Choroid plexus epithelial cell (primary cell): ENCODE measurements around the gene ADCY3.

Experiments
- DNase-seq: peaks from one replicate; pipeline ENCODE4 v3.0.0-alpha.2; 2010; ENCODE audit warnings: low read depth
- H3K4me3 ChIP-seq: 2 replicates; pipeline ENCODE4 v1.5.1; 2011; ENCODE audit warnings: low read depth, mild to moderate bottlenecking, control low read depth, low read length, moderate library complexity
- TF ChIP-seq, protein P1 (sequence below): conservative IDR thresholded peaks from 2 replicates; pipeline ENCODE4 v1.5.1; 2011; ENCODE audit warnings: low read depth, mild to moderate bottlenecking, control low read depth, inconsistent platforms, low read length, moderate library complexity

ADCY3 gene

DNA sequence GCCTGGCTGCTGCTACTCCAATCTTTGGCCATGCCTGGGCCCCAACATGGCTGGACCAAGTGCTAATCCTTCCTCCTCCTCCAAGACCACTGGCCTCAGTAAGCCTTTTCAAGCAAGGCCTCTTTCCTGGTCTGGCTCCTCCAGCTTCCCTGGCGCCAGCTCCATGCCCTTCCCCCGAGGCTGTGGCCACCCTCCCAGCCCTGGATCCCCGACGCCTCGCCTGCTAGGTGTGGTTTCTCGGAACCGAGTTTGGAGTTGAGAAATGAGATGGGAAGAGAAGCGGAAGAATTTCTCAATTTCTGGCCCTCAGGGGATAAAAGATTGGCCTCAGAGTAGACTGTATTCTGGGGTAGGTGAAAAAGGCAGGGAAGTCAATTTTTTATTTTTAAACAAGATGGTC is 46.4 kb downstream of the ADCY3 start:
- TF ChIP-seq, protein P1, sequence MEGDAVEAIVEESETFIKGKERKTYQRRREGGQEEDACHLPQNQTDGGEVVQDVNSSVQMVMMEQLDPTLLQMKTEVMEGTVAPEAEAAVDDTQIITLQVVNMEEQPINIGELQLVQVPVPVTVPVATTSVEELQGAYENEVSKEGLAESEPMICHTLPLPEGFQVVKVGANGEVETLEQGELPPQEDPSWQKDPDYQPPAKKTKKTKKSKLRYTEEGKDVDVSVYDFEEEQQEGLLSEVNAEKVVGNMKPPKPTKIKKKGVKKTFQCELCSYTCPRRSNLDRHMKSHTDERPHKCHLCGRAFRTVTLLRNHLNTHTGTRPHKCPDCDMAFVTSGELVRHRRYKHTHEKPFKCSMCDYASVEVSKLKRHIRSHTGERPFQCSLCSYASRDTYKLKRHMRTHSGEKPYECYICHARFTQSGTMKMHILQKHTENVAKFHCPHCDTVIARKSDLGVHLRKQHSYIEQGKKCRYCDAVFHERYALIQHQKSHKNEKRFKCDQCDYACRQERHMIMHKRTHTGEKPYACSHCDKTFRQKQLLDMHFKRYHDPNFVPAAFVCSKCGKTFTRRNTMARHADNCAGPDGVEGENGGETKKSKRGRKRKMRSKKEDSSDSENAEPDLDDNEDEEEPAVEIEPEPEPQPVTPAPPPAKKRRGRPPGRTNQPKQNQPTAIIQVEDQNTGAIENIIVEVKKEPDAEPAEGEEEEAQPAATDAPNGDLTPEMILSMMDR, result no peak
- no peak for DNase-seq
- H3K4me3 ChIP-seq, result no peak overlapping the region

DNA sequence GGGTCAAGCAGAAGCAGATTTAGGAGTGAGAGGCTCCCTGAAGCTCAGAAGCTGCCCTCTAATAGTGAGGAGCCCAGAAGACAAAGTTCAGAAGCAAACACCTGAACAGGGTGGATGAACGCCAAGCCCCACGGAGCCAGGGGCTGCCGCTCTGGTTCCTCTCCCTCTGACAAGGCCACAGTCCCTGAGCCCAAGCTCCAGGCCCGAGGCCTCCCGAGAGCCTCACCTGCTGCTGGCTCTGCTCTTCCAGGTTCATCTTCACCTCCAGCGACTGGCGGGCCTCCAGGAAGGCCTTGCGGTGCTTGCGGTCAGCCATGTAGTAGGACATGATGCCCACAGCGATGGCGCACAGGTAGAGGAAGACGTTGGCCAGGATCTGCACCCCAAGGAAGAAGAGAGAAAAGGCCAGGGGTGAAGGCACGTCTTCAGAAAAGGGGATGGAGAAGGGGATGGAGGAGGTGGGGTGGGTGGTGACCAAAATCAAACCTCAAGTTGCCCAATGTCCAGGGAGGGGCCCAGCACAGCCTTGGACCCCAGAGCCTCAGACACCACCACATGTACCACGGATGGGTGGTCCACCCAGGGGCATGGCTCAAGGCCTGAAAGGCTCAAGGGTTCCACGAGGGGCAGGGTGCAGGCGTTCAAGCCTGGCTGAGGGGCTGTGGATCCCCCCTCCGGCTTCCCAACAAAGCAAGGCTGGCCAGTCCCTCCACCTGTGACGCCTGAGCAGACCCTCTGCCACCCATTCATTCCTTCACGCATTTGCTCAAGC is 47.5 kb downstream of the ADCY3 start:
- no peak for DNase-seq
- TF ChIP-seq, protein P1, result no peak
- H3K4me3 ChIP-seq, result no peak overlapping the region

DNA sequence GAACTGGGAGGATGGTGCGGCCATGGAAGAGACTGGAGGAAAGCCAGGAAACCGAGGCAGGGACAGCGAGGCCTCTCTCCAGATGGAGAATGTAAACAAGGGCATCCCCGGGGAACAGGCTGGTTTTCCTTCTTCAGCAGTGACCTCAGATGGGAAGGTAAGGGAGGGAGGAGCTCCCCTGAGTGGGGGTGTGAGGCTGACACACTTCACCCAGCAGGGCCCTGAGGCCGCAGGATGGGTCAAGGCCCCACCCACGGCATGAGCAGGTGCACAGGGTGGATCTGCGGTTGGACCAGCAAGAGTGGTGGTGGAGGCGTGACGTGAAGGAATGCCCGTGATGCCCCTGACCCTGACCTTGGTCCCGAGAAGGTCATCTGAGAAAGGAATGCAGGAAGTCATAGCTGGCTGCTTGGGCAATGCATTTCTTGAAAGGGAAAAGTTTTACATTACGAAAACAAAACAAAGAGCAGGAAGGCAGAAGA is 48.1 kb downstream of the ADCY3 start:
- no peak overlapping the region for H3K4me3 ChIP-seq
- DNase-seq, result peak; percentile 58
- TF ChIP-seq, protein P1, result no peak

DNA sequence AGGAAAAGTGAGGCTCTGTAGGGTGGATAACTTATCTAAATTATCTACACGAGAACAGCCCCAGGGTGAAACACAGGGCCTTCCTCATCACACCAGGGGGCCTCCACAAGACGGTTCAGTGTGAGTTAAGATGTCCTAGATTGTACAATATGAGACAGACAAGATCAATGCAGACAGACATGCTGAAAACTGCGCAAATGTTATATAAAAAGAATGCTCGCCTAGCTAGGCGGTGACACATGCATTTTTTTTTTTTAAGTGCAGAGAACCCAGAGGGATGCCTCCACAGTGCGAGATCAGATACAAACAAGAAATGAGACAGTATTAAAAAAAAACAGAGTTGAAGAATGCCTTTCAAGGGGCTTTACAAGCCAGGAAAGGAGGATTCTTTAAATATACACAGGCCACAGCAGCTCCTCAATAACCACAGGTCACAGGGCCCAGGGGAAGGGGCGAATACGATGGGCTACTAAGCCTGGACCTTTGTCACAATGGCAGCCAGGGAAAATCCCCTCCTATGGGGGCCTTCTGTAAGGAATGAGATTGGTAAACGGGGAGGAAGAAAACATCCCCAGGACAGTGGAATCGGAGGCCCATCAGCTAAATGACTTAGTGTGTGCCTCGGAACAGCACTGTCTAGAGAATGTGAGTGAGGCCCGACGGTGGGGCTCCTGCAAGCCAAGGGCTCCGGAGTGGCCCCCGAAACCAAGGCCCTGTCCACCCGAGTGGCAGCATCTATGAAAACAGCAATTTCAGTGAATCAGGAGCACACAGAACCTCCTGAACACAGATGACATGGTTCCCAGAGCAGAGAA is 48.9 kb downstream of the ADCY3 start:
- no peak overlapping the region for H3K4me3 ChIP-seq
- DNase-seq, result peak; percentile 53
- TF ChIP-seq, protein P1, result no peak

DNA sequence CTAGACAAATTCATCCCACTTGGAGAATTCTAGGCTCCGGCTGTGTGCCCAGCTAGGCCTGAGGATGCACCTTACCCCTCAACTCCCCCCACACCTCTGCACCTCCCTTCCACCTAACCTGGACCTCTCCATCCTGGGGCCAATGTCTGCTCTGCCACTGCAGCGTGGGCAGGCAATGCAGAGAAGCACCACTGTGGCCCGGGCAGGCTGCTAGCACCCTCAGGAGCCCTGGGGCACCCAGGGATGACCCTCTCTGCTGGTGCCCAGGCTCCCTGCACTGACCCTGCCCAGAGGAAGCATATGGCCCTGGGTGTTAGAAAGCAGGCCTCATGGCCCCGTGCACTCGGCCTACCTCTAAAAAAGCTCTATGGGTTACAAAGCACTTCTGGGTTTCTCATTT is 49.6 kb downstream of the ADCY3 start:
- no peak for DNase-seq
- H3K4me3 ChIP-seq, result no peak overlapping the region
- TF ChIP-seq, protein P1, result no peak

DNA sequence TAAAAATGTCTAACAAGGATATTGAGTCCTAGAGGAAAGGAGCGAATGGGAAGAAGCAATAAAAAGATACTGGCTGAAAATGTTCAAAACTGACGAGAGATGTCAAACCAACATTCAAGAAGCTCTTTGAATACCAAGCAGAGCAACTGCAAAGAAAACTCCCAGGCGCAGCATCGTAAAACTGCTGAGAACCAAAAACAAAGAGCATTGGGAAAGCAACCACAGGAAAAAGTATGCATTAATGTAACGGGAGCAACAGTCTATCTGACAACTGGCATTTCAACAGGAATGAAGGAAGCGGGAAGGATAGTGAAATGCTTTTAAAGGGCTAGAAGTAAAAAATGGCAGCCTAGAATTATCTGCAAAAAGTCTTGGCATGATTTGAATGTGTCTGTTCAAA is 53.1 kb downstream of the ADCY3 start:
- H3K4me3 ChIP-seq, result no peak overlapping the region
- TF ChIP-seq, protein P1, result no peak
- DNase-seq, result no peak
